Ishikawa (cell line): ENCODE data around the gene SLC41A3.

Experiments used
- CEBPB ChIP-seq: IDR thresholded peaks from 2 replicates; pipeline ENCODE4 v1.6.1; 2012
- CREB1 ChIP-seq: IDR thresholded peaks from 2 replicates; pipeline ENCODE4 v1.6.1; 2012; ENCODE audit warnings: low read depth
- EP300 ChIP-seq: IDR thresholded peaks from 2 replicates; pipeline ENCODE4 v1.6.1; 2012; ENCODE audit warnings: borderline replicate concordance
- NFIC ChIP-seq: IDR thresholded peaks from 2 replicates; pipeline ENCODE4 v1.6.1; 2012
- RAD21 ChIP-seq: IDR thresholded peaks from 2 replicates; pipeline ENCODE4 v1.6.1; 2012; ENCODE audit warnings: low read depth
- TAF1 ChIP-seq: IDR thresholded peaks from 2 replicates; pipeline ENCODE4 v1.6.1; 2012; ENCODE audit warnings: low read depth, mild to moderate bottlenecking
- TCF12 ChIP-seq: IDR thresholded peaks from 2 replicates; pipeline ENCODE4 v1.6.1; 2012; ENCODE audit warnings: low read depth
- TEAD4 ChIP-seq: IDR thresholded peaks from 2 replicates; pipeline ENCODE4 v1.6.1; 2012
- ZBTB7A ChIP-seq: IDR thresholded peaks from 2 replicates; pipeline ENCODE4 v1.6.1; 2012; ENCODE audit warnings: low read depth
- TF ChIP-seq, protein P1 (sequence below): IDR thresholded peaks from 2 replicates; pipeline ENCODE4 v1.6.1; 2012; ENCODE audit warnings: low read depth, mild to moderate bottlenecking
- TF ChIP-seq, protein P2 (sequence below): IDR thresholded peaks from 2 replicates; pipeline ENCODE4 v1.6.1; 2012

DNA sequence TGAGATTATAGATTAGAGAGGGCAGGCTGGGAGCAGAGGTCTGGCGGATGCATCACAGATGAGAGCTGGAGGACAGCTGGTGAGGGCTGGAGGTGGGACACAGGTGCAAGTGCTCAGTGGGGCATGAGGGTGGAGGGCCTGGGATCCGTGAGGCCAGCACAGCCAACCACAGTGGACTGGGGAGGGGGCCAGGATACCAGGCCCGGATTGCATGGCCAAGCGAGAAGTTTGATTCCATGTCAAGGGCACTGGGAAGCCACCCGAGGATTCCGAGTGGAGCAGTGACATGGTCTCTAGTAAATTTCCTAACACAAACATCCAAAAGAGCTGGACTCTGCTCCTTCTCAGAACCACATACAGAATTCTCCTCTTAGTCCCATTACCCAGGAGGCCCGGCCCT, 44.0 kb upstream of the SLC41A3 start:
- TF ChIP-seq CREB1 (no peak), EP300 (no peak), NFIC (no peak), TCF12 (no peak), RAD21 (no peak), TEAD4 (no peak), TAF1 (no peak), CEBPB (no peak), ZBTB7A (no peak)
- TF ChIP-seq, protein P1, sequence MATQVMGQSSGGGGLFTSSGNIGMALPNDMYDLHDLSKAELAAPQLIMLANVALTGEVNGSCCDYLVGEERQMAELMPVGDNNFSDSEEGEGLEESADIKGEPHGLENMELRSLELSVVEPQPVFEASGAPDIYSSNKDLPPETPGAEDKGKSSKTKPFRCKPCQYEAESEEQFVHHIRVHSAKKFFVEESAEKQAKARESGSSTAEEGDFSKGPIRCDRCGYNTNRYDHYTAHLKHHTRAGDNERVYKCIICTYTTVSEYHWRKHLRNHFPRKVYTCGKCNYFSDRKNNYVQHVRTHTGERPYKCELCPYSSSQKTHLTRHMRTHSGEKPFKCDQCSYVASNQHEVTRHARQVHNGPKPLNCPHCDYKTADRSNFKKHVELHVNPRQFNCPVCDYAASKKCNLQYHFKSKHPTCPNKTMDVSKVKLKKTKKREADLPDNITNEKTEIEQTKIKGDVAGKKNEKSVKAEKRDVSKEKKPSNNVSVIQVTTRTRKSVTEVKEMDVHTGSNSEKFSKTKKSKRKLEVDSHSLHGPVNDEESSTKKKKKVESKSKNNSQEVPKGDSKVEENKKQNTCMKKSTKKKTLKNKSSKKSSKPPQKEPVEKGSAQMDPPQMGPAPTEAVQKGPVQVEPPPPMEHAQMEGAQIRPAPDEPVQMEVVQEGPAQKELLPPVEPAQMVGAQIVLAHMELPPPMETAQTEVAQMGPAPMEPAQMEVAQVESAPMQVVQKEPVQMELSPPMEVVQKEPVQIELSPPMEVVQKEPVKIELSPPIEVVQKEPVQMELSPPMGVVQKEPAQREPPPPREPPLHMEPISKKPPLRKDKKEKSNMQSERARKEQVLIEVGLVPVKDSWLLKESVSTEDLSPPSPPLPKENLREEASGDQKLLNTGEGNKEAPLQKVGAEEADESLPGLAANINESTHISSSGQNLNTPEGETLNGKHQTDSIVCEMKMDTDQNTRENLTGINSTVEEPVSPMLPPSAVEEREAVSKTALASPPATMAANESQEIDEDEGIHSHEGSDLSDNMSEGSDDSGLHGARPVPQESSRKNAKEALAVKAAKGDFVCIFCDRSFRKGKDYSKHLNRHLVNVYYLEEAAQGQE = no peak
- TF ChIP-seq, protein P2, sequence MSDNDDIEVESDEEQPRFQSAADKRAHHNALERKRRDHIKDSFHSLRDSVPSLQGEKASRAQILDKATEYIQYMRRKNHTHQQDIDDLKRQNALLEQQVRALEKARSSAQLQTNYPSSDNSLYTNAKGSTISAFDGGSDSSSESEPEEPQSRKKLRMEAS = no peak
